GM03348 (cell line): ENCODE measurements around the gene INO80.
A peak's percentile ranks its signal among the peaks of the same experiment; 100 is the strongest.

Source experiments
- DNase-seq: peaks from one replicate; pipeline ENCODE4 v3.0.0; 2012; ENCODE audit warnings: low spot score

Gene INO80

DNA sequence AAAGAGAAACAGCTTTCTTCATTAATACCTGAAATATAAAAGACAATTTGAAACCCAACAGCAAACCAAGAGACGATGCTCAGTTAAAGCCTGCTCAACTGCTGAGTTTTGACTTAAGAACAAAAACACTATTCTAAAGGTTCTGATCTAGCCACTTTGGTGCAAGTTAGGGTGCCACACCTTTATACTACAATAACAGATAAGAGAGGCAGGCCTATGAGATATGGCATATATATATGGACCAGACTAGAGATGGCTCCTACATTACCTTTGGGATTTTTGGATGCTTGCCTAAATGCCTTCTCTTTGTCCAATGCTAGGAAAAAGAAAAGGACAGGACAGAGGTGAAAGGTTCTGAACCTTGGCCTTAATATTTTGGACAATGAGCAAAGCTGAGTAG is 68.6 kb downstream of the INO80 start:
- no peak for DNase-seq

GRCh38 chr15:41043276-41043951 is 72.7 kb downstream of the INO80 start:
- peak; percentile 84 for DNase-seq

DNA sequence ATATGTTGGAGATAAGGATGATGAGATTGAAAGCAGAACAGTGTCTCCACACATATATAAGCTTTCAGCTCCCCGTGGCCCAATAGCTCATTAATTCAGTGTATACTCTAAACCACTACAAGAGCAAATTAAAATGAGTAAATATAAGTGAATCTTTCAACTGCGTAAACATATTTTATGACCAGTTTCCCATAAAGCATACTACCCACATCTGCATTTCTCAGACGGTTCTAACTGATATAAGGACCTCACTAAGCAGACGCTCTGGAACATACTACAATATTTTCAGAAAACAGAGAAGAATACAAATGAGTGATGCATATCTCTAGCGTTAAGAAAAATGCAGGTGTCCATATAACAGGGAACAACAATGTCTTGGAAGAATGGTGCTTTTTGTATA is 73.2 kb downstream of the INO80 start:
- no peak for DNase-seq

DNA sequence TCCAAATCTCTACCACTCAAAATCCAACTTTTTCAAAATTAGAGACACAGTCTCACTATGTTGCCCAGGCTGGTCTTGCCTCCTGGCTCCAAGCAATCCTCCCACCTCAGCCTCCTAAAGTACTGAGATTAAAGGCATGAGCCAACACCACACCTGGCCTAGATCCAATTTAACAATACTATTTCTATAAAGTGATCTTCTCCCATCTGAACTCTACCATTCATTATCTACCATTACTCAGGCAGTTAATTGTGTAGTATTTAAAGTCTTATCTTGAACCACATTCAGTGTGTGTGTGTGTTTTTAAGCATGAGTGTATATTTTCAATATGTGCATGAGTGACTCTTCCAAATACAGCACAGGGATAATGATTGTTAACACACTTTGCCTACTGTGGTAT is 77.0 kb downstream of the INO80 start:
- DNase-seq, result no peak

- DNase-seq, result no peak
Measured at GRCh38 chr15:41032079-41032328, 84.1 kb downstream of the INO80 start.

DNA sequence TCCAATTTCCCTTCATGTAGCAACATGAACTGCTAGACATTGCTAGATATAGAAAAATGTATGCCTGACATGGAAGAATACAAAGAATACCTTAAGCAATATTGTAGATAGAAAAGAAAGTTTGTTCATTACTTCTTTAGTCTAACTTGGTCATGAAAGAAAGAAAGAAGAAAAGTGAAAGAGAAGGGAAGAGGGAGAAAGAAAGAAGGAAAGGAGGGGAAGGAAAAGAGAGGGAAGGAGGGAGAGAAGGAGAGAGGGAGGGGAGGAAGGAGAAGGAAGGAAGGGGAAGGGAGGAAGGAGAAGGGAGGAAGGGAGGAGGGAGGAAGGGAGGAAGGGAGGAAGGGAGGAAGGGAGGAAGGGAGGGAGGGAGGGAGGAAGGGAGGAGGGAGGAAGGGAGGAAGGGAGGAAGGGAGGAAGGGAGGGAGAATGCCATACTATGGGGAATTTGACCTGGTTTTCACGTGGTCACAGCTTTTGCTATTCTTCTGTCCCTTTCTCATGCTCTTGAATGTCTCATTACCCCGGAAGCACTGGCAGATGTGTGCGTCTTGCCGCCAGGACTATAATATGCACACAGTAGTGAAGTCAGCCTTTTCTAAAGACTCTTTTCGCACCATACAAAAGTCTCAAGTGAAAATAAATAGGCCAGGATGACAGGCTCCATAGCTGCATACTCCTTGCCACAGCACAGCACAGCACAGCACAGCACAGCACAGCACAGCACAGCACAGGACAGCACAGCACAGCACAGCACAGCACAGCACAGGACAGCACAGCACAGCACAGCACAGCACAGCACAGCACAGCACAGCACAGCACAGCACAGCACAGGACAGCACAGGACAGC is 84.6 kb downstream of the INO80 start:
- DNase-seq, result no peak

DNA sequence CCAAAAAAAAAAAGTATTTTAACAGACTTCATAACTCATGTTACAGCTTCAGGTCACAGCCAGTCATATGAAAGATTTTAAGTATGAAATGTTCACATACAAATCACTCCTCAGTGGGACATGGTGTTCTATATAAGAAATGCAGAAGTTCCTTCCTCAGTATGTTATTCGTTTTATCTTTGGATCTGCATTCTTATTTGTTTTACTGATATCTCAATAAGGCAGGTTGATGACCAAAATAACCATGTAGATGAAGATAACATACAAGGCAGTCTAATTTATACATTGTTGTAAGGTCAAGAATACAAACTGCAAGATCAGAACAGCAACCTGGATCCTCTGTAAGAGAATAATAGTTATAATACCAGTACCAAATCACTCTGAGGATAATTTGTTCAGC is 87.2 kb downstream of the INO80 start:
- DNase-seq, result no peak

DNA sequence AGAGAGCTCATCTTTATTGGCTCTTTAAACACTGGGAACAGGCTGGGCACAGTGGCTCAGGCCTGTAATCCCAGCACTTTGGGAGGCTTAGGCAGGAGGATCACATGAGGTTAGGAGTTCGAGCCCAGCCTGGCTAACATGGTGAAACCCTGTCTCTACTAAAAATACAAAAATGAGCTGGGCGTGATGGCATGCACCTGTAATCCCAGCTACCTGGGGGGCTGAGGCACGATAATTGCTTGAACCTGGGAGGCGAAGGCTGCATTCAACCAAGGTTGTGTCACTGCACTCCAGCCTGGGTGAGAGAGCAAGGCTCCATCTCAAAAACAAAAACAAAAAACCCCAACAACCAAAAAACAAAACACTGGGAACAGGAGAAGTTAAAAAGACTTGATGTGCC is 90.7 kb downstream of the INO80 start:
- no peak for DNase-seq

GRCh38 chr15:41024885-41025284 is 91.2 kb downstream of the INO80 start:
- DNase-seq, result no peak

- peak; percentile 67 for DNase-seq
Measured at GRCh38 chr15:41024131-41024530, 91.9 kb downstream of the INO80 start.

DNA sequence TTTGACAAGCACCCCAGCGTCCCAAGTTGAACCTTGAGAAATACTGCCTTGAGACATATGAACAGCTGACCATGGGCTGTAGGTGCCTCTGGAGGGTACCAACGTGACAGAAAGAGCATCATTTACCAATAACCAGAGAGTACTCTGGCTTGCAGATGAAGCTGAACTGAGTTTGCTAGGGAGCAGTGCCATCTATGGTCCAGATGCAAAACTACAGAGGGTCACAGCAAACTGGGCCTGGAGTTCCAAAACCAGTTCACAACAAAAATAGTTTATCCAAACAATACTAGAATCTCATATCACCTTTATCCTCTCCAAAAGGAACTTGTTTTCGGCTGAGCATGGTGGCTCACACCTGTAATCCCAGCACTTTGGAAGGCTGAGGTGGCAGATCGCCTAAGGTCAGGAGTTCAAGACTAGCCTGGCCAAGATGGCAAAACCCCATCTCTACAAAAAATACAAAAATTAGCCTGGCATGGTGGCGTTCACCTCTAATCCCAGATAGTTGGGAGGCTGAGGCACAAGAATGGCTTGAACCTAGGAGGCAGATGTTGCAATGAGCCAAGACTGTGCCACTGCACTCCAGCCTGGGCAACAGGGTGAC is 93.5 kb downstream of the INO80 start:
- DNase-seq, result peak; percentile 75

- DNase-seq, result no peak
Measured at GRCh38 chr15:41020829-41021228, 95.3 kb downstream of the INO80 start.

DNA sequence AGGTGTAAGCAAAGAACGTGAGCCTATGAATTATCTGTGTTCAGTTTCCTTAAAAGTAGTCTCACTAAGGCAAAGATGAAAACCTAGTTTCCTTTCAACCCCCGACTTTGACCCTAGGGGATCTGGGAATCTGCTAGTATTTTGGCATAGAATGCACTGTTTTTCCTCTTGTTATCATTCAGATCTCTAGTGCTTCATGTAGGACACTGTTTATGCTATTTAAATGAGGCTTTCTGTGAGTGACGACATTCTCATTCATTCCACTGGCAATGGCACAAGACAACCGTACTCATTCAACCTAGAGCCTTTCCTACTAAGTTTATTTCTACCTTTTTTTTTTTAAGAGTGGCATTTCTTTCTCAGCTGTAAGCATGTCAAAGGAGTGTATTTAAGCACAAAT is 95.8 kb downstream of the INO80 start:
- DNase-seq, result no peak

GRCh38 chr15:41019174-41019573 is 96.9 kb downstream of the INO80 start:
- DNase-seq, result no peak

- DNase-seq, result no peak
Measured at GRCh38 chr15:41018534-41018933, 97.5 kb downstream of the INO80 start.

GRCh38 chr15:41017066-41017735 is 98.9 kb downstream of the INO80 start:
- no peak for DNase-seq

DNA sequence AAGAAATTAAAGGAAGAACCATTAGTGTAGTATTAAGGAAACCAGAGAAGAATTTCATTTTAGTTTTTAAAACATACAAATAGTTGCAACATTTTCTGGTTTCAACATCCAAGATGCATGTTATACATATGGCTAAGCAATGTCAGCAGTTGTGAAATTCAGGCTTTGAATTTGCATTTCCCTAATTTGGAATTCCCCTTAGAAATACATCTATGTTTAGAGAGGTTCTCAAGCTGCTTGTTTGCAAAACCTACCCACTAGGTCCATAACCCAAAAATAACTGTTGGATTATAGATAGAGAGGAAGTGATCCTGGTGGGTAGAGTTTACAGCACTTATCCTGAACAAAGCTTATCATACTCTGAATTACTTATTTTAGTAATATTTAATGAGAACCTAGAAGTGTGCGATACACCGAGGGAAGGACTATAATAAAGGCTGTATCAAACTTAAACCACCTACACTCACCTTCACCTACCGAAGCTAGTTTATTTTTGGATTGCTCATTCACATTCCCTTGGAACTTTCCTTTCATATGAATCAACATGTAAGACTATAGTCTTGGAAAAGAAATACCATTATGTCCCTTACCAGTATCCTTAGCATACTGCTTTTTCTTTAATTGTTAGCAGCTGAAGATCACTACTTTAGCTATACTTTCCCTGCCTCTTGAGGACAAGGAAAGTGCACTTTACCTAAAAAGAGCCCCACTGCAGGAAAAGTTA is 102.2 kb downstream of the INO80 start:
- no peak for DNase-seq

DNA sequence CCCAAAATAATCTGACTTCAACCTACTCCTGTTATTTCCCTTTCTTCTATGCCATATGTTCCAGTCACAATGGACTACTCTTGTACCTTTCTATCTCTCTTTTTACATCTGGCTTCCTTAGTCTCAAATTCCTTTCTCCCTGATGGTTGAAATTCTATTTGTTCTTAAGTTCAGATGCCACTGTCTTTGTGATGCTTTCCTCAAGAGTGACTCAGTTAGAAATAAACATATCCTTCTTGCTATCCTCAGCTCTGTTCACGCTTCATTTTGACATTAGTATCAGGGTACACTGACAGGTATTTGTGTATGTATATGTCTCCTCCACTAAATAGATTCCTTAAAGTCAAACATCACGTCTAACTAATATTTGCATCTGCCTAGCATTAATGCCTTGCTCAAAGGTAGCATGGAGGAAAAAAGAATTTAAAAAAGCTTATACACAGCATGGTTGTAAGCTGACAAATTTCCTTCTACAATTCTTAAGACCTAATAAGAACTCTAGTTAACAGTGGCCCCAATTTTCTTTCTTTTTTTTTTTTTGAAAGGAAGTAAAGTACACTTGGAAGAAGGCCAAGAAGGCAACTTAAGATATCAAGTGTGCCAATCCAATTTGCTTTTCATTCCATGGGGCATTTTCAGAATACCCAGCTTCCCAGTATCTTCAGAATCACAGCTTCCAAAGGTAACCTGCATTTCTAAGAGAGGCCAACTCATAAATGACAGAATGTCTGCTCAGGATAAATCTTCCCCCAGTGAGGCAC is 104.8 kb downstream of the INO80 start:
- no peak for DNase-seq

GRCh38 chr15:41010345-41010744 is 105.7 kb downstream of the INO80 start:
- DNase-seq, result no peak

DNA sequence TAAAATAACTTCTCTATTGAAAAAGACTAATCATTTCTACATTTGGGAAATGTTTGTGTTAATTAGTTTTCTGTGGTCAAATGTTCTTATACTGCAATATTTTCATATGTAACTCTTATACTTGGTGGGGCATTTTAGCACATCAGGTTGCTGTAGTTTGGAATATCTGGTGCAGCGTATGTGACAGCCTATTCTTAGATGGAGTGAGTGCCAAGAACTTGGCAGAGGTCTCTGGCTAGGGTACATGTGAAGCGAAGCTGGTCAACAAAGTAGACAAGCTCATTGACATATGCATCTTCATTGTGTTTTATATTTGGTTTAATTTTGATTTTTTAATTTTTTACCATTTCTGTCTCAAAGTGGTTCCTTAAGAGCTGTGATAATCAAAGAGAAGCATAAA is 109.6 kb downstream of the INO80 start:
- no peak for DNase-seq

- no peak for DNase-seq
Measured at GRCh38 chr15:41004490-41004889, 111.6 kb downstream of the INO80 start.
